ENCODE results near the gene MMP20. TPM values are rescaled to one million over a fixed set of nuclear protein-coding genes. Genes with fewer than 3 reads are reported as not detected.
A peak's percentile ranks its signal among the peaks of the same experiment; 100 is the strongest.

Gene MMP20
- total and polyA plus RNA-seq, 2 donors from 2014 or later = not detected

GRCh38 chr11:102603576-102603975, 21.6 kb downstream of the MMP20 start:
- Histone ChIP-seq H3K27ac (ENCODE audit: low read depth in 2 of 2, low read length in 2 of 2) (no peak overlapping the region), H3K4me3 (ENCODE audit: low read length in 3 of 3) (no peak overlapping the region), H3K4me1 (ENCODE audit: control insufficient read depth in 2 of 3, insufficient read depth in 2 of 3, low read depth in 1 of 3, low read length in 3 of 3) (no peaks in the 10 kb centered on the region), H3K9ac (ENCODE audit: low read length in 3 of 3) (no peak overlapping the region), H3K9me3 (ENCODE audit: control insufficient read depth in 2 of 3, insufficient read depth in 1 of 3, low read length in 3 of 3) (no peaks in the 10 kb centered on the region), H3K27me3 (ENCODE audit: control insufficient read depth, insufficient read depth, low read length) (no peaks in the 10 kb centered on the region), H3K36me3 (ENCODE audit: control insufficient read depth in 2 of 3, insufficient read depth in 3 of 3, low read length in 3 of 3) (no peaks in the 10 kb centered on the region)
- no peak for FAIRE-seq
- intact Hi-C loops (cut with DNase I) = no loop called here
- no peak for TF ChIP-seq CTCF (IDR thresholded peaks at IDR 0.05; ENCODE audit: borderline replicate concordance, extremely low read depth, insufficient read depth)
- no peak for DNase-seq

- no peak overlapping the region for H3K27ac ChIP-seq (ENCODE audit: low read depth in 2 of 2, low read length in 2 of 2)
- no peak for FAIRE-seq
Measured at GRCh38 chr11:102603091-102603490, 22.0 kb downstream of the MMP20 start.

GRCh38 chr11:102600666-102601065, 24.5 kb downstream of the MMP20 start:
- no peak for FAIRE-seq
- Histone ChIP-seq H3K4me1 (ENCODE audit: control insufficient read depth in 2 of 3, insufficient read depth in 2 of 3, low read depth in 1 of 3, low read length in 3 of 3) (no peaks in the 10 kb centered on the region), H3K27ac (ENCODE audit: low read depth in 2 of 2, low read length in 2 of 2) (no peak overlapping the region), H3K4me3 (ENCODE audit: low read length in 3 of 3) (no peak overlapping the region), H3K27me3 (ENCODE audit: control insufficient read depth, insufficient read depth, low read length) (no peaks in the 10 kb centered on the region), H3K9me3 (ENCODE audit: control insufficient read depth in 2 of 3, insufficient read depth in 1 of 3, low read length in 3 of 3) (no peaks in the 10 kb centered on the region), H3K36me3 (ENCODE audit: control insufficient read depth in 2 of 3, insufficient read depth in 3 of 3, low read length in 3 of 3) (no peaks in the 10 kb centered on the region), H3K9ac (ENCODE audit: low read length in 3 of 3) (no peak overlapping the region)
- TF ChIP-seq CTCF (IDR thresholded peaks at IDR 0.05; ENCODE audit: borderline replicate concordance, extremely low read depth, insufficient read depth) = no peak
- no peak for DNase-seq
- intact Hi-C loops (cut with DNase I) = no loop called here

More at GRCh38 chr11:102603091-102603490, 22.0 kb downstream of the MMP20 start:
- Histone ChIP-seq H3K36me3 (ENCODE audit: control insufficient read depth in 2 of 3, insufficient read depth in 3 of 3, low read length in 3 of 3) (no peaks in the 10 kb centered on the region), H3K4me1 (ENCODE audit: control insufficient read depth in 2 of 3, insufficient read depth in 2 of 3, low read depth in 1 of 3, low read length in 3 of 3) (no peaks in the 10 kb centered on the region), H3K9me3 (ENCODE audit: control insufficient read depth in 2 of 3, insufficient read depth in 1 of 3, low read length in 3 of 3) (no peaks in the 10 kb centered on the region), H3K27me3 (ENCODE audit: control insufficient read depth, insufficient read depth, low read length) (no peaks in the 10 kb centered on the region), H3K9ac (ENCODE audit: low read length in 3 of 3) (no peak overlapping the region), H3K4me3 (ENCODE audit: low read length in 3 of 3) (no peak overlapping the region)
- intact Hi-C loops (cut with DNase I) = no loop called here
- no peak for DNase-seq
- no peak for TF ChIP-seq CTCF (IDR thresholded peaks at IDR 0.05; ENCODE audit: borderline replicate concordance, extremely low read depth, insufficient read depth)

- Histone ChIP-seq H3K27ac (ENCODE audit: low read depth in 2 of 2, low read length in 2 of 2) (peak overlapping the region; percentile 25 to 62), H3K9me3 (ENCODE audit: control insufficient read depth in 2 of 3, insufficient read depth in 1 of 3, low read length in 3 of 3) (no peaks in the 10 kb centered on the region), H3K36me3 (ENCODE audit: control insufficient read depth in 2 of 3, insufficient read depth in 3 of 3, low read length in 3 of 3) (no peaks in the 10 kb centered on the region), H3K27me3 (ENCODE audit: control insufficient read depth, insufficient read depth, low read length) (no peaks in the 10 kb centered on the region), H3K4me1 (ENCODE audit: control insufficient read depth in 2 of 3, insufficient read depth in 2 of 3, low read depth in 1 of 3, low read length in 3 of 3) (no peaks in the 10 kb centered on the region), H3K4me3 (ENCODE audit: low read length in 3 of 3) (no peak overlapping the region), H3K9ac (ENCODE audit: low read length in 3 of 3) (no peak overlapping the region)
- no peak for TF ChIP-seq CTCF (IDR thresholded peaks at IDR 0.05; ENCODE audit: borderline replicate concordance, extremely low read depth, insufficient read depth)
- DNase-seq (peak in 2 of 5 donors; percentile 58 to 71), FAIRE-seq (peak; percentile 80)
- intact Hi-C loops (cut with DNase I) = no loop called here
Measured at GRCh38 chr11:102599642-102600261, 25.4 kb downstream of the MMP20 start.

Measured in kidney (tissue), 14 donors.